Chondrocyte (in vitro differentiated cells): Measurements from ENCODE around the gene EFCAB3. TPM values are rescaled to one million over a fixed set of nuclear protein-coding genes. Genes with fewer than 3 reads are reported as not detected.
"Not testable (repeated sequence)": the region's sequence is repeated elsewhere in the genome, so short reads cannot be mapped to it uniquely, and the experiment has no call there.

Experiments used
- DNase-seq: peaks from one replicate; pipeline ENCODE4 v3.0.0; 2021; ENCODE audit warnings: mixed read lengths, low spot score
- H3K27ac Mint-ChIP-seq: one replicate; pipeline ENCODE4 v1.8.0; 2021; ENCODE audit warnings: mild to moderate bottlenecking, moderate library complexity, mixed read lengths; ENCODE audit not compliant: unreplicated experiment
- H3K27me3 Mint-ChIP-seq: 2 replicates; pipeline ENCODE4 v1.8.0; 2021; ENCODE audit warnings: low read depth, mixed read lengths
- H3K36me3 Mint-ChIP-seq: 2 replicates; pipeline ENCODE4 v1.8.0; 2021; ENCODE audit warnings: low read depth, mixed read lengths
- H3K4me1 Mint-ChIP-seq: 2 replicates; pipeline ENCODE4 v1.8.0; 2021; ENCODE audit warnings: low read depth, mild to moderate bottlenecking, mixed read lengths
- H3K4me3 Mint-ChIP-seq: one replicate; pipeline ENCODE4 v1.8.0; 2021; ENCODE audit warnings: mild to moderate bottlenecking, moderate library complexity, mixed read lengths; ENCODE audit not compliant: unreplicated experiment
- H3K9me3 Mint-ChIP-seq: 2 replicates; pipeline ENCODE4 v1.8.0; 2021; ENCODE audit warnings: low read depth, mixed read lengths
- CTCF ChIP-seq: fragments of 200-600 bp; sonication (generic); IDR thresholded peaks from 2 replicates; pipeline ENCODE4 v1.5.0; 2021; ENCODE audit warnings: antibody characterized with exemption, mild to moderate bottlenecking, moderate library complexity
- total RNA-seq: library from RNA; stranded (reverse); gene quantifications from 3 replicates; pipeline ENCODE4 v1.2.1, GENCODE V29; 2021

Gene EFCAB3
- total RNA-seq, 1 donor from 2014 or later, result not detected

GRCh38 chr17:62381561-62381960, 1.2 kb downstream of the EFCAB3 start:
- Mint-ChIP-seq H3K9me3 (no peaks in the 10 kb centered on the region), H3K4me3 (no peak overlapping the region), H3K27ac (no peak overlapping the region), H3K4me1 (no peaks in the 10 kb centered on the region), H3K27me3 (peaks cover 48% of the 10 kb centered on the region), H3K36me3 (no peaks in the 10 kb centered on the region)
- DNase-seq, result no peak
- no peak for TF ChIP-seq CTCF

- DNase-seq, result no peak
- Mint-ChIP-seq H3K9me3 (no peaks in the 10 kb centered on the region), H3K4me3 (no peak overlapping the region), H3K36me3 (no peaks in the 10 kb centered on the region), H3K4me1 (no peaks in the 10 kb centered on the region), H3K27ac (no peak overlapping the region), H3K27me3 (peaks cover 44% of the 10 kb centered on the region)
- no peak for TF ChIP-seq CTCF
These were observed 8.5 kb downstream of the EFCAB3 start for GRCh38 chr17:62388856-62389255.

DNA sequence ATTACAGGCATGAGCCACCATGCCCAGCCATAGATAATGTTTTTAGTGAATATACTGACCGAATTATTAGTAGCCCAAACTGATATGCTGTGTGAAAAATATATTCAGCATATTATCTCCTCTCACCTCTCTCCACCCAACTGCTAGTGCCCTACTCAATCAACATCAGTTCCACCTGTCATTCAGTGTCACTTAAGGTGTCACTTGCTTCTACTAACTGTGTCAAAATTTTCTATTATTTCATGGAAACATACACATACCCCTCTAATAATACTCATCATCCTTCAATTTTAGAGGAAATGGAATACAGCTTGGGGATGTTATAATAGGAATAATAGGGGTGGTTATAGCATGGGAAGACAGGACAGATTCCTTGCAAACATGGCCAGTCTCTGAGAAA, 12.6 kb downstream of the EFCAB3 start:
- no peaks in the 10 kb centered on the region for H3K36me3 Mint-ChIP-seq
- H3K9me3 Mint-ChIP-seq, result no peaks in the 10 kb centered on the region
- no peak overlapping the region for H3K4me3 Mint-ChIP-seq
- DNase-seq, result no peak
- no peak overlapping the region for H3K27ac Mint-ChIP-seq
- no peaks in the 10 kb centered on the region for H3K4me1 Mint-ChIP-seq
- H3K27me3 Mint-ChIP-seq, result peaks cover 45% of the 10 kb centered on the region
- TF ChIP-seq CTCF, result no peak

GRCh38 chr17:62398891-62399290, 18.5 kb downstream of the EFCAB3 start:
- H3K4me1 Mint-ChIP-seq, result no peaks in the 10 kb centered on the region
- TF ChIP-seq CTCF, result no peak
- H3K27ac Mint-ChIP-seq, result no peak overlapping the region
- peaks cover 6% of the 10 kb centered on the region for H3K9me3 Mint-ChIP-seq
- peaks cover 2% of the 10 kb centered on the region for H3K36me3 Mint-ChIP-seq
- H3K4me3 Mint-ChIP-seq, result no peak overlapping the region
- peaks cover 44% of the 10 kb centered on the region for H3K27me3 Mint-ChIP-seq
- no peak for DNase-seq

DNA sequence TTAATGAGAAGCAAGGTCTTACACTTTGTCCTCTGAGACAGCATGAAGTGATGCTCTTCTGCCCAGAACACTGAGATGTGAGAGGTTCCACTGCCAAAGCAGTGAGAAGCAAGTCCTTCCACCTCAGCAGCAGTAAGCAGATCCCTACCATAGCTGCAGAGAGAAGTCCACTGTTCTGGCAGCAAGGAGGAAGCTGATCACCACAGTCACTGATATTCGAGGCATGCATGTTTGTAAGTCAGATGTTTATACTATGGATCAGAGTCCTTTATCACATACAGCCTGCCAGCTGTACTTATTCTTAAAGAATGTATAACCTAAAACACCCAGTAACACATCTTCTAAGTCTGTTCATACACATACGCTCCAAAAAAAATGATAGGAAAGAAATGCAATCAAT, 25.1 kb downstream of the EFCAB3 start:
- Mint-ChIP-seq H3K27ac (no peak overlapping the region), H3K36me3 (peaks cover 2% of the 10 kb centered on the region), H3K4me1 (no peaks in the 10 kb centered on the region), H3K27me3 (peaks cover 40% of the 10 kb centered on the region), H3K4me3 (no peak overlapping the region), H3K9me3 (peaks cover 6% of the 10 kb centered on the region)
- no peak for DNase-seq
- no peak for TF ChIP-seq CTCF

DNA sequence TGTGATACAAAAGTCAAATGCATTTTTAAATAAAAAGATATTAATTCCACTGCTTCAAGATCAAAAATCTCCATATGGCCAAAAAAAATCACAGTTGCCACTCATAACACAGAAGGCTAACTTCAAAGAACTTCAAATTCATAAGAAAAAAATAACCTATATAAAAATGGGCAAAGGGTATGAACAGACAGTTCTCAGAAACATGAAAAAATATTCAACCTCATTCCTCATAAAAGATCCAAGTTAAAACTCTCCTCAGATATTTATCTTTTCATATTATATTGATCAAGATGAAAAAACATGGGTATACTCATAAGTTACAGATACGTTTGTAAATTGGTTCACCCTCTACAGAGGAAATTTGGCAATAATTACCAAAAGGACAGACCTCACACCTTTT, 32.7 kb downstream of the EFCAB3 start:
- H3K27me3 Mint-ChIP-seq, result peaks cover 21% of the 10 kb centered on the region
- not testable (repeated sequence) for DNase-seq, H3K4me1 Mint-ChIP-seq, H3K4me3 Mint-ChIP-seq, H3K36me3 Mint-ChIP-seq, H3K27ac Mint-ChIP-seq
- H3K9me3 Mint-ChIP-seq, result peaks cover 11% of the 10 kb centered on the region
